HFFc6 (cell line): ENCODE measurements around the gene EFCC1. TPM values are rescaled to one million over a fixed set of nuclear protein-coding genes. Genes with fewer than 3 reads are reported as not detected.

Source experiments
- DNase-seq: peaks from one replicate; pipeline ENCODE4 v3.0.0-alpha.2; 2018
- H3K27ac Mint-ChIP-seq: 2 replicates; pipeline ENCODE4 v1.8.0; 2020; ENCODE audit warnings: mild to moderate bottlenecking, mixed read lengths
- H3K27me3 Mint-ChIP-seq: 2 replicates; pipeline ENCODE4 v1.8.0; 2021; ENCODE audit warnings: mild to moderate bottlenecking, moderate library complexity, mixed read lengths; ENCODE audit not compliant: insufficient read depth
- H3K36me3 Mint-ChIP-seq: 2 replicates; pipeline ENCODE4 v1.8.0; 2021; ENCODE audit warnings: low read depth, mixed read lengths
- H3K4me1 Mint-ChIP-seq: 2 replicates; pipeline ENCODE4 v1.8.0; 2020; ENCODE audit warnings: low read depth, mixed read lengths
- H3K4me3 Mint-ChIP-seq: 2 replicates; pipeline ENCODE4 v1.8.0; 2020; ENCODE audit warnings: mild to moderate bottlenecking, moderate library complexity, mixed read lengths
- H3K9me3 Mint-ChIP-seq: 2 replicates; pipeline ENCODE4 v1.8.0; 2020; ENCODE audit warnings: mild to moderate bottlenecking, mixed read lengths
- CTCF ChIP-seq: fragments of 200-600 bp; sonication (generic); IDR thresholded peaks from 2 replicates; pipeline ENCODE4 v1.5.0; 2021; ENCODE audit warnings: antibody characterized with exemption, mild to moderate bottlenecking
- total RNA-seq, 6 experiments: library from RNA; stranded (reverse); fragmentation: NEBNext Ultra II Directional; extraction: Animal tissue kit (Norgen Biotek cat#: 25700); gene quantifications; 2 replicates in 1 of 6; 3 replicates in 5 of 6; pipeline ENCODE4 v1.2.3, GENCODE V29; 2021

EFCC1 gene
- total RNA-seq, 6 experiments from 2014 or later, result not detected

GRCh38 chr3:129020691-129021090 is 19.6 kb downstream of the EFCC1 start:
- peaks cover 23% of the 10 kb centered on the region for H3K4me1 Mint-ChIP-seq
- no peak for DNase-seq
- no peak for TF ChIP-seq CTCF
- no peaks in the 10 kb centered on the region for H3K36me3 Mint-ChIP-seq
- no peak overlapping the region for H3K27ac Mint-ChIP-seq
- H3K9me3 Mint-ChIP-seq, result no peaks in the 10 kb centered on the region
- no peak overlapping the region for H3K4me3 Mint-ChIP-seq
- H3K27me3 Mint-ChIP-seq, result peaks cover 56% of the 10 kb centered on the region

DNA sequence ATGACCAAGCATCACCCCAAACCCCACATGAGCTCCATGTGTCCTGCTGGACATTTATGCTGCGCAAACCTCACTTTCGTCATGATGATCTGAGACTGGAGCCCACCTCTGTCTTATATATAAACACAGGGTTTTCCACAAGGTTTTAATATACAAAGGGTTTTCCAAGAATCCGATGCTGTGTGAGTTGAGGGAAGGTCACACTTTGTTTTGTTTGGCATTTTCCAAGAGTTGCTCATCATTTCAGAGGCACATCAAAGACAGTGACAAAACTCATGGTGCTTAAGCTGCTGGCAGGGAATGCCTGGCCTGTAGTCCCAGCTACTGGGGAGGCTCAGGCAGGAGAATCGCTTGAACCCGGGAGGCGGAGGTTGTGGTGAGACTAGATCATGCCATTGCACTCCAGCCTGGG is 20.0 kb downstream of the EFCC1 start:
- TF ChIP-seq CTCF, result no peak
- H3K9me3 Mint-ChIP-seq, result no peaks in the 10 kb centered on the region
- no peak overlapping the region for H3K27ac Mint-ChIP-seq
- peaks cover 22% of the 10 kb centered on the region for H3K4me1 Mint-ChIP-seq
- DNase-seq, result peak; percentile 21
- peaks cover 54% of the 10 kb centered on the region for H3K27me3 Mint-ChIP-seq
- H3K36me3 Mint-ChIP-seq, result no peaks in the 10 kb centered on the region
- no peak overlapping the region for H3K4me3 Mint-ChIP-seq

- Mint-ChIP-seq H3K27me3 (peaks cover 54% of the 10 kb centered on the region), H3K27ac (no peak overlapping the region), H3K9me3 (no peaks in the 10 kb centered on the region)
Measured at GRCh38 chr3:129022114-129023007, 21.3 kb downstream of the EFCC1 start.

GRCh38 chr3:129023008-129023358 is 21.9 kb downstream of the EFCC1 start:
- Mint-ChIP-seq H3K9me3 (no peaks in the 10 kb centered on the region), H3K27ac (no peak overlapping the region), H3K4me3 (no peak overlapping the region), H3K27me3 (peaks cover 56% of the 10 kb centered on the region), H3K36me3 (no peaks in the 10 kb centered on the region), H3K4me1 (peaks cover 22% of the 10 kb centered on the region)
- DNase-seq, result no peak
- TF ChIP-seq CTCF, result no peak

More at GRCh38 chr3:129022114-129023007, 21.3 kb downstream of the EFCC1 start:
- Mint-ChIP-seq H3K4me1 (peaks cover 22% of the 10 kb centered on the region), H3K4me3 (no peak overlapping the region), H3K36me3 (no peaks in the 10 kb centered on the region)
- TF ChIP-seq CTCF, result no peak
- no peak for DNase-seq

- no peak overlapping the region for H3K4me3 Mint-ChIP-seq
- peaks cover 22% of the 10 kb centered on the region for H3K4me1 Mint-ChIP-seq
- H3K36me3 Mint-ChIP-seq, result no peaks in the 10 kb centered on the region
- H3K27me3 Mint-ChIP-seq, result peaks cover 54% of the 10 kb centered on the region
- no peak overlapping the region for H3K27ac Mint-ChIP-seq
- DNase-seq, result peak; percentile 36
- H3K9me3 Mint-ChIP-seq, result no peaks in the 10 kb centered on the region
- peak; percentile 48 for TF ChIP-seq CTCF
Measured at GRCh38 chr3:129023909-129024308, 22.8 kb downstream of the EFCC1 start.
